Amniotic epithelial cell (primary cell): ENCODE results near the gene NPDC1.

Source experiments
- DNase-seq: peaks from one replicate; pipeline ENCODE4 v3.0.0-alpha.2; 2010; ENCODE audit warnings: low read depth

Gene NPDC1, protein sequence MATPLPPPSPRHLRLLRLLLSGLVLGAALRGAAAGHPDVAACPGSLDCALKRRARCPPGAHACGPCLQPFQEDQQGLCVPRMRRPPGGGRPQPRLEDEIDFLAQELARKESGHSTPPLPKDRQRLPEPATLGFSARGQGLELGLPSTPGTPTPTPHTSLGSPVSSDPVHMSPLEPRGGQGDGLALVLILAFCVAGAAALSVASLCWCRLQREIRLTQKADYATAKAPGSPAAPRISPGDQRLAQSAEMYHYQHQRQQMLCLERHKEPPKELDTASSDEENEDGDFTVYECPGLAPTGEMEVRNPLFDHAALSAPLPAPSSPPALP

DNA sequence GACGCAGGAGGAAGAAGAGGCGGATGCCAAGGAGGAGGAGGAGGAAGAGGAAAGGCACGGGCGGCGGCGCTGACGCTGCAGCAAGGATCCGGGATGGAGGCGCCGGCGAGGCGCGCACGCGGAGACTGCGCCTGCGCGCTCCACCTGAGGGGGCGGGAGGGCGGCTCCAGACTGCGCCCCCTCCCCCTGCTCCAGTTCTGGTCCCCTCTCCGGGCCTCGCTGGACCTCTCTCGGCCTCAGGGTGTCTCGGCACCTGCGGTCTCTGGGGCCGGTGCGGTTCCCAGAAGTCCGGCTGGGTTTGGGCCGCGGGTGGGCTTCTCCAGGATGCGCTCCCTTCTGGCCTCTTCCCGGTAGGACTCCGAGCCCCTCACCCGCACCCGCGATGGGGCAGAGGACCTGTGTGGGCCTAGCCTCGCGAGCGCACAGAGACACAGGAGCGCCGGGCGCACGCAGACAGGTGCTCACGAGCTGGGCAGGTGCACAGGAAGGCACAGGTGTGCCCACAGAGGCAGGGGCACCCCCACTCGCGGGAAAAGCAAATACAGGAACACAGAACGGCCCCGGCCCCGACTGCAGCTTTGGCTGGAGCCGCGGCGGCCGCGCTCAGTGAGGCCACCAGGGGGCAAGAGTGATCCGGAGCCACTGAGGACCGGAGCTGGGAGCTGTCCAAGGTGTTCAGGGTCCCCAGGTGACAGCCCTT lies at the start of gene NPDC1:
Gene NPDC1 (minus strand): TSS at position 90 of the 700 bp plus-strand sequence. CDS start 188 bp downstream, outside the sequence.
- DNase-seq = peak; percentile 56

DNA sequence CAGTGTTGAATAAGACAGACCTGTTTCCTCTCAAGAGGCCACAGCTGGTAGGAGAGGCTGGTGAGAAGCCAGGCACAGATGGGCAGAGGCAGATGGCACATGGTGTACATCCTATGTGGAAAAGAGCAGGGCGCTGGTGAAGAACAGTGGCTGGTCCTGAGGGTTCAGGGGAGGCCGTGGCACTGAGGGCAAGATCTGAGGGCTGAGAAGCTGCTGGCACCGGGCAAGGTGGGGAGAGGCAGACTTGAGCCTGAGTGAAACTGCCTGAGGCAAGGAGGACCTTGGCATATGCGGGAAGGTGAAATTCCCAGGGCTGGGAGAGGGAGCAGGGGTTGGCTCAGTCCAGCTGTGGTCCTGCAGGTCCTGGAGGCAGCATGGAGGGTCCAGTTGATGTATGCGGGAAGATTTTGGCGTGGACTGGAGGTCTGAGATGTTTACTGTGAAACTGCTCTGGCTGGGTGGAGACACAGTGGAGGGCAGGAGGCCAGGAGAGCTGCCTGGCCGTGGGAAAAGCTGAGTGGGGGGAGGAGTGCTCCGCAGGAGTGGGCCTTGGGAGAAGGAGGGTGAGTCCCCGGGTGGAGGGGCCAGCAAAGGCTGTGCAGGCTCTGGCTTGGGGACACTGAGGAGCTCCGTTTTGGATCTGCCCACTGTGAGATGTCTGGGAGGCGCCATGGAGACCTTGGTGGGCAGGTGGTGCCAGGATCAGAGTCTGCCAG lies 43.4 kb upstream of the NPDC1 start:
- no peak for DNase-seq

DNA sequence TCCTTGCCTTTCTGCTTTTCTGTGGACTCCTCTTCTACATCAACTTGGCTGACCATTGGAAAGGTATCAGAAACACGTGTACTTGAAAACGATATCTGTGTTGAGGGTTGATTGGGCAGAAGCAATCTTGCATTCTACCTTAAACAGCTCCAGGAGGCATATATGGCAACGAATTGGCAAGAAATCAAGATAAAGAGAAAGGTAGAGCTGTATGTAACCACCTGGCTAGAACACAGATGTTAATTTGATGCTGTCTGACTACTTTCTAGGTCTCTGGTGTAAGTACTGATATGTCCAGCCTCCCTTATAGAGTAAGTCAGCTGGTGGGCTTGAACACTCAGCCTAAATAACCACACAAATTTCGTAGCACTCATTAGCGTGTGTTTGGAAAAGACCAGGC lies 42.1 kb upstream of the NPDC1 start:
- no peak for DNase-seq

DNA sequence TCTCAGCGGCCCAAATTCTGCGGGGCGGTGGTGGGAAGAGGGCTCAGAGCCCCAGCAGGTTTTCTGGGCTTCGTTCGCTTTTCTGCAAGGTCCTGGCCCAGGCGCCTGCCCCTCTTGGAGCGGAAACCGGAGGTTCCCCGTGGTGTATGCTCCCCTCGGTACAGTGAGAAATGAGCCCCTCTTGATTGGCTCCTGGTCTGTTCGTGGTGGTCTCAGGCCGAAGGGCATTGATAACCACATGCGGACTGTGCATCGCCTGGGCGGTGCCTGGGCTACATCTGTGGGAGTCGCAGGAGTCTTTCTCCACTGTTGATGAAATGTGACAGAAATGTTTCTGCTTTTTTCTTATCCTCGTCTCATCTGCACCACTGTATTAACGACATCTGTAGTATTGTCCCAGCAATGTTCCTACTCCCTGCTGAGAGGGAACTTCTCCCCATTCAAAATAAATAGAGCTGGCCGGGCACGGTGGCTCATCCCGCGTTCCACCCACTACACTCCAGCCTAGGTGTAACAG lies 41.5 kb upstream of the NPDC1 start:
- no peak for DNase-seq

DNA sequence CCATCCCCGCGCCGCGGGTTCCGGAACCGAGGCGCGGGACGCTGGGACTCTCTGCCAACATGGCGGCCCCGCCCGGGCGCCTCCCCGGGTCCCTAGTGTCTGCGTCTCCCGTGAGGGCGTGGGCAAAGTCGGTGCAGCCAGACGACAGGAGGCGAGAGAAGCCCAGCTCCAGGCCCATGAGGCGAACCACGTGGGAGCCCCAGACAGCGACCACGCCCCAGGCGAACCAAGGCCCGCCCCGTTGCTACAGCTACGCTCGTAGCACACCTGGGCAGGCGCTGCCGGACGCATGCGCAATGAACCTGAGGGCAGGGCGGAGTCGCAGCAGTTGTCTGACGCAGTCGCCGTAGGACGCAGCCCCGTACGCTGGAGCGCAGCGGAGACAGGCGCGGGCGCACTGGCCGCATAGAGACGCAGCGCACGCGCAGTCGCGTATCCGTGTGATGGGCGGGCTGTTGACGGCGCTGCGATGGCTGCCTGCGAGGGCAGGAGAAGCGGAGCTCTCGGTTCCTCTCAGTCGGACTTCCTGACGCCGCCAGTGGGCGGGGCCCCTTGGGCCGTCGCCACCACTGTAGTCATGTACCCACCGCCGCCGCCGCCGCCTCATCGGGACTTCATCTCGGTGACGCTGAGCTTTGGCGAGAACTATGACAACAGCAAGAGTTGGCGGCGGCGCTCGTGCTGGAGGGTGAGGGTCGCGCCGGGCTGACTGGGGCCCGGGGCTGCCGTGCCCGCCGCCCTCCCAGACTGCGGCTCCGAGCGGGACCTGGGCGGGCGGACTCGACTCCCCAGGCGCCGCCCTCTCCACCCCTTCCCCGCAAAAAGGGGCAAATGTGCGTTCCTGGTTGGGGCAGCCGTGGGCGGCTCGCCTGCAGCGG lies 40.8 kb upstream of the NPDC1 start, which contains the start of gene MAN1B1:
Gene MAN1B1 (plus strand): TSS at position 455 of the 878 bp plus-strand sequence. CDS start 15 bp downstream, at position 470.
- DNase-seq = peak; percentile 97

DNA sequence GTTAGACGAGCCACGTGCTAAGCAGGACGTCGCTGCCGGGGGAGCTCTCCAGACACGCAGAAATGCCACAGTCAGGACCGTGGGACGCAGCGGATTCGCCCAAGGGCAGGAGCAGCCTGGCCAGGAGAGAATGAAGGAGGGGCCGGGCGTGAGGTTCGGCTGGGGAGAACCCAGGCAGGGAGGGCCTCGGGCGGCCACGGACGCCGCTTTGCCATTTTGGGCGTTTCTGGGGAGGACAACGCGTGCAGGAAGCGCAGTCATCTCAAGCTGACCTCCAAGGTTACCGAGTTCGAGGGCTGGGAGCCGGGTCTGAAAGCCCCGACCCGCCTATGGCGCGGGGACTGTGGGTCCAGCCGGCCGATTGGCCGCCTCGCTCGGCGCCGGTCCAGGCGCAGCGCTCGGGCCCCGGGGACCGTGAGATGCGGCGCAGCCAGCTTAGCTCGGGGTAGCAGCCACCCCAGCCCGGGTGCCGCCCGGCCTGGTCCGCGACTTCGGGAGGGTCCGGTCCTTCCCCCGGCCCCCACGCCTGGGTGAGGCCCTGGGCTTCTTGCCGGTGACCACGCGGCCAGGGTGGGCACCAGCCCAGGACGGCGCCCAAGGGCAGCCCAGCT lies 40.0 kb upstream of the NPDC1 start:
- peak; percentile 18 for DNase-seq

DNA sequence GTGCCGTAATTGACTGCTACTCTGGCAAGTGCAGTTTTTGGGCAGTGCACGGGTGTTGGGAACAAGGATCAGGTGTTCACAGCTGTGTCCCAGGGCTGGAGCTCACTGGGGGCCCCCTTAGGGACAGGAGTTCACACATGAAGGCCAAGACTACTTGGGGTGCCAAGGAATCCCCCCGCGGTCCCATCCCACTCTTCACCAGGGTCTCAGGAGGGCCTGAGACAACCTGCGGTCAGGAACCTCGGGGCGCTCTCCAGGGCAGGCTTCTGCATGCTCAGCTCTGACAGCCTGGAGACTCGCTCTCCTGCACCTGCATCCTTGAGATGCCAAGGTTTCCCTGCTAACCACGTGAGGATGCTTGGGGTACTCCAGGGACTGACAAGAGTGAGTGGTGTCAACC lies 38.5 kb upstream of the NPDC1 start:
- DNase-seq = no peak

DNA sequence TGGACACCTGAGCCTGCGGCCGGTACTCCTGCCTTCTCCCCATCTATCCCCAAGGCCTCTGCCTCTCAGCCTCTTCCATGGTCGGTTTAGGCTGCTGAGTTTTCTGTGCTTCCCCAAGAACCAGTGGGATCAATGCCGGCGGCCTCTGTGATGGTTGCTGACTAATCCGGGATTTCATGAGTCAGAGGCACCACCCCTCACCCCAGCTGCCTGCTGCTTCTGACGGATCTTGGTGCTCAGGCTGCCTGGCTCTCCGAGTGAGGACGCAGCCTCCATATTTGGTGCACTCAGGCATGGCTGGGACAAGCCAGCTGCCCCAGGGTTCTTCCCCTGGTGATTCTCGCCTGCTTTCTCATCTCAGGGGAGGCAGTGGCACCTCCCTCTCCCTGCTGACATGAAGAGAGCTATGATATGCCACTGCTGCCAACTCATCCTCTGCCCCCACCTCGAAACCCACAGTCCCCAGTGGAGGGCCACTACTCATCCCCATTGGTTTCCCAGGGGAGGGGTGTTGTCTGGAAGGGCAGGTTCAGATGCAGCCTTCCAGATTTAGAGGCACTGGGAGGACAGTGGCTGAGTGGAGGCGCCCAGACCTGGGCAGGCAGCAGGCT lies 37.5 kb upstream of the NPDC1 start:
- peak; percentile 92 for DNase-seq

DNA sequence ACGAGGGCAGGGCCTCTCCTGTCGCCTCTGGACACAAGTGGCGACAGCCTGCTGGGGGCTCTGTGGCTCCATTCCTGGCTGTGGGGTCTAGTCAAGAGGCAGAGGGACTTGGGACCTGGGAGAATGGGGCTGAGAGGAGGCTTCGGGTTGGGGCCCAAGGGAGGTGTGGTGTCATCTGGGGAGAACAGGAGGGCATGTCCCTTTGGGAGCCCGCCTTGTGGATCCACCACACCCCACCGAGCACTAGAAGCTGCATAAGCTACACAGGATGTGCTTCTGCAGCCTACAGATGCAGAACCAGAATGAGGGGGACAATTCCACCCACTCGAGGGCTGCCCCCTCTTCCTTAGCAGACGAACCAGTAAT lies 36.9 kb upstream of the NPDC1 start:
- DNase-seq = no peak

DNA sequence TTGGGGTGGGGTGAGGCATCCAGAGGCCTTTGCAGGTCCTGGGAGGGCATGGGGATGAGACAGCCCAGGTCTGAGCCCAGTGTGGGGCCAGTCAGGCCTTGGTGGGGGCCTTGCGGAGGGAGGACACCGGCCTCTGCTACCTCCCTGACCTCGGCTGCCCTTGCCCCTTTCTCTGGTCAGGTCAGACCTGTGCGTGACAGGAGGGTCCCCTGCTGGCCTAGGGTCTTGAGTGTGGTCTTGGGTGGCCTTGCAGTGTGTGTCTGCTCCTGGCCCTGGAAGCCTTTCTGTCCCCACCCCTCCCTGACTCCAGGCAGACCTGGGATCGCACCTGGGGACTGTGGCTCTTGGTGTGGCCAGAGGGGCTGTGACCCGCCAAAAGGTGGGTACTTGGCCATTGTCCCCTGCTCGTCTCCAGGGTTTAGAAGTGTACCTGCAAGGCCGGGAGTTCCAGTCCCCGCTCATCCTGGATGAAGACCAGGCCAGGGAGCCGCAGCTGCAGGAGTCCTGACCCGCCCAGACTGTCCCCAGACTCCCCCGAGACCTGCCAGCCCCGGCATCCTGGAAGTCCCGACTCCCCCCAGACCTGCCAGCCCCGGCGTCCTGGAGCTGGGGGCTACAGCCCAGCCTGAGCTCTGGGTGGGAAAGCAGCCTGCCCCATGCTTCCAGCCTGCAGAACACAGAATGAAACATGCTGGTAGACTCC lies 36.4 kb upstream of the NPDC1 start:
- DNase-seq = no peak

DNA sequence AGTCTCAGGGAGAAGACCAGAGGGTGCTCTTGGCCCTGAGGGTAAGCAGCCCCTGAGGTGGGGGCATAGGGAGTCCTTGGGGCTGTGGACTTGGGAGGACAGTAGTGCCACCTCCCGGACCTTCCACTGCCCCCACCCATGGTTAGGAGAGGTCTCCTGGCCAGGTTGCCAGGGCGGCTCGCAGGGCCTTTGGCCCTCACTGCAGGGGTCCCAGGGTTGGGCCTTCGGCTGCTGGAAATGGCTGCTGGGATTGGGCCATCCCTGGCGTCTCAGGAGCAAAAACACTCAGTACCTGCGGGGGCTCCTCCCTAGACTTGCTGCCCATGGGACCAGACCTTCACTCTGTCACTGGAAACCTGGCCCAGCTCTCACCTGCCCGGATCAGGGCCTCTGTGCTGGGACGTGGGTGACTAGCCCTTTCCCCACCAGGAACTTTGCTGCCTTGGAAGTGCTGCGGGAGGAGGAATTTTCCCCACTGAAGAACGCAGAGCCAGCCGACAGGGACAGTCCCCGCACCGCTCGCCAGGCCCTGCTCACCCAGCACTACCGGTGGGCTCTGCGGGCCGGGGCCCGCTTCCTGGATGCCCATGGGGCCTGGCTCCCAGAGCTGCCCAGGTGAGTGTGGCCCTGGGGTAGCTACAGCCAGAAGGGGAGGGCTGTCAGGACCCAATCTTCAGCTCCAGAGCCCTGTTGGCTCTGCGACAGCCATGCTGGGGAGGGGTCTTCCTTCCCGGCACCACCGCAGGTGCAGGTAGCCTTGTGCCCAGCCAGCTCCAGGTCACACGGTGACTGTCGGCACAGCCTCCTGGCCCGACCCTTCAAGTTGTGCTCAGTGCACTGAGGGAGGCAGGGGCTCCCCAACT lies 34.5 kb upstream of the NPDC1 start:
- DNase-seq = no peak

DNA sequence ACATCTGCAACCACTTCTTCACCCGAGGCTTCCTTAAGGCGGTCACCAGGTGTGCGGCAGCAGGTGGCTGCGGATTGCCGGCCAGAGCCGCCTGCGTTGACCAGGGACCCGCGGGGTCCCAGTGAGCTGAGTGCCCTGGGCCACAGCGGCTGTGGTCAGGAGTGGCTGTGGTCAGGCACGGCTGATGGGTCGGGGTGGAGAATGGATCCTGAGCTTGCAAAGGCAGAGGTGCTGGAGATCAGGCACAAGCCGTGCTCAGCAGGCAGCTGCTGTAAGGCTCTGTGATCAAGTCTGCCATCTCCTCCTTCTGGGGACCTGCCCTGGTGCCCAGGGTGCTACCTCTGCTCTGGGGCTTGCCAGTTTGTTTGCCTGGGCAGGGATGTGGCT lies 33.4 kb upstream of the NPDC1 start:
- no peak for DNase-seq

DNA sequence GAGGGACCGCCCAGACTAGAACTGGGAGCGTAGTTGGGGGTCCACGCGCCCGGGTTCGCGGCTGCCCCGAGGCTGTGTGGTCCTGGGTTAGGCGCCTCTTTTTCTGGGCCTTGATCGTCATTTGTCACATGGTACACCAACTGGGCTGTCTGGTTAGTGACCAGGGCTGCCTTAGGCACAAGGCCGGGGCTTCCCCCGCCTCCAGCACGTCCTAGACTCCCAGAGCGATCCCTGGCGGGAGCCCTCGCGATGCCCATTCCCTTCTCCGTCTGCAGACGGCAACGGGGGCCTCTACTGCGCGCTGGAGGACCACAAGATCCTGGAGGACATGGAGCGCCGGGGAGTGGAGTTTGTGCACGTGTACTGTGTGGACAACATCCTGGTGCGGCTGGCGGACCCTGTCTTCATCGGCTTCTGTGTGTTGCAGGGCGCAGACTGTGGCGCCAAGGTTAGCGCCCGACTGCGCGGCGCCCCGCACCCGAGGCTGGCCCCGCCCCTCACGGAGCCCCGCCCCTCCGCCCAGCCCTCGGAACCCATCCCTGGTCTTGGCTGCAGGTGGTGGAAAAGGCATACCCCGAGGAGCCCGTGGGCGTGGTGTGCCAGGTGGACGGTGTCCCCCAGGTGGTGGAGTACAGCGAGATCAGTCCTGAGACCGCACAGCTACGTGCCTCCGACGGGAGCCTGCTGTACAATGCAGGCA lies 32.9 kb upstream of the NPDC1 start:
- no peak for DNase-seq

DNA sequence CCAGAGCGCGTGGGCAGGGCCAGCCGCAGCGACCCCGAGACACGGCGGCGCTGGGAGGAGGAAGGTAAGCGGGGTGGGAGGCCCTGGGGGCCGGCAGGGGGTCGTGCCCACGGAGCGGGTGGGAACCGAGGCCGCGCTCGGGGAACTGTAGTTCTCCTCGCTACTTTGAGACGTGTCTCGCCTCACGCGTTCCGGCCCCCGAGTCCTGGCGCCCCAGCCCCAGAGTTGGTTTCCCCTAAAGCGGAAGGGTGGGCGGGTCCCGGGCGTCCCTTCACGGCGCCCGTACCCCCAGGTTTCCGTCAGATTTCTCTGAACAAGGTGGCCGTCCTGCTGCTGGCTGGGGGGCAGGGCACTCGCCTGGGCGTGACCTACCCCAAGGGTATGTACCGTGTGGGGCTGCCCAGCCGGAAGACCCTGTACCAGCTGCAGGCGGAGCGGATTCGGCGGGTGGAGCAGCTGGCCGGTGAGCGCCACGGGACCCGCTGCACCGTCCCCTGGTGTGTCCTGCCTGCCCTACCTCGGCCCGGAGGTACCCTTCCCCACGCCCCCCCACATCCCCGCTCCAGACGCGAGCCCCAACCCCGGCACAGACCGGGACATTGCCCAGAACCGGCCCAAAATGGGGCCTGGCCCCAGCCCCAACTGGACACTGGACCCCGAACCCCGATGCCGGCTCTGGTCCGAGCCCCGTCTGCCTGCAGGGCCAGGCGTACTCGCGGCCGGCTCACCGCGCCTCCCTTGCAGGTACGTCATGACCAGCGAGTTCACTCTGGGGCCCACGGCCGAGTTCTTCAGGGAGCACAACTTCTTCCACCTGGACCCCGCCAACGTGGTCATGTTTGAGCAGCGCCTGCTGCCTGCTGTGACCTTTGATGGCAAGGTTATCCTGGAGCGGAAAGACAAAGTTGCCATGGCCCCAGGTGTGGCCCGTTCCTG lies 32.0 kb upstream of the NPDC1 start:
- DNase-seq = no peak

DNA sequence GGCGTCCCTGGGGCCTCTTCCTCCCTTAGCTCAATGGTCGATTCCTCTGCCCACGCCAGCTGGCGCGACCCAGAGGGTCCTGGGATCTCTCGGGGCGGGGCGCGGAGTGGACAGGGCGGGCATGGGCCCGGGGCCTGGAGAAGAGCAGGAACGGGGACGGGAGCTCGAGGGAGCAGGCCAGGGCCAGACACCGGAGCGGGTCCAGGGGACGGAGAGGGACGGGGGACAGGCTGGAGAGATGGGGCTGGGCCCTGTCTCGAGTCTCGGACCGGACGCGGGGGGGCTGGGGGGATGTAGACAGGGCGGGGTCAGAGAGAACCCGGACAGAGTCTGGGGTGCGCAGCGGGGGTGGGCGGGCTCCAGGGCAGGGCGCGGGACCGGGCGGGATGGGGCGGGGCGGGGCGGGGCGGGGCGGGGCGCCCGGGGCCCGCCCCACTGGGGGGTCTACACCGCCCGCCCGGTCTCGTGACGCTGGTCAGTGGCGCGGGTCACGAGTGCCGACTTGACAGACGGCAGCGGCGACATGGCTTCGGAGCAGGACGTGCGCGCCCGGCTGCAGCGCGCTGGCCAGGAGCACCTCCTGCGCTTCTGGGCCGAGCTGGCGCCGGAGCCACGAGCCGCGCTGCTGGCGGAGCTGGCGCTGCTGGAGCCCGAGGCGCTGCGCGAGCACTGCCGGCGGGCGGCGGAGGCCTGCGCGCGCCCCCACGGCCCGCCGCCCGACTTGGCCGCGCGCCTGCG lies 31.2 kb upstream of the NPDC1 start, which contains the start of gene UAP1L1:
Gene UAP1L1 (plus strand): TSS at position 508 of the 738 bp plus-strand sequence. CDS start 16 bp downstream, at position 524.
- DNase-seq = peak; percentile 28

DNA sequence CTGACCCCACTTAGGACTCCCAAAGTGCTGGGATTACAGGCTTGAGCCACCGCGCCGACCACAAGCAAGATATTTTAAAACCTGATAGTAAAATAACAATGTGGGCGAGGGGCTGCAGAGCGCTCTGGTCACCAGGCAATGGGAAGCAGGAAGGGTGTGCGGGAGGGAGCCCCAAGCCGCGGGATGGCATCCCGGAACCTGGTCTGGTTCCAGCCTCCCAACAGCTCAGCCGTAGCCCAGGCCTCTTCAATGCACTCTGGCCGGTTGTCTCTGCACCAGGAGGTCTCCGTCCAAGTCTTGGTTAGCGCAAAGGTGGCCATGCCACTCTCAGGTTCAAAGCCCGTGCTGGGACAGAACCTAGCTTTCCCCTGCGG lies 30.6 kb upstream of the NPDC1 start:
- no peak for DNase-seq
